LNCaP clone FGC (cell line): ENCODE measurements around the gene UNC93A.

Experiments
- DNase-seq: peaks from one replicate; pipeline ENCODE4 v3.0.0-alpha.2; 2011; ENCODE audit warnings: low read depth
- H3K4me3 ChIP-seq: 2 replicates; pipeline ENCODE4 v1.5.1; 2011; ENCODE audit warnings: mild to moderate bottlenecking, low read depth, low read length, control low read depth
- TF ChIP-seq, protein P1 (sequence below): IDR thresholded peaks from 2 replicates; pipeline ENCODE4 v1.5.1; 2012; ENCODE audit warnings: mild to moderate bottlenecking; ENCODE audit not compliant: control insufficient read depth, insufficient read depth; ENCODE audit errors: extremely low read depth

The UNC93A gene

DNA sequence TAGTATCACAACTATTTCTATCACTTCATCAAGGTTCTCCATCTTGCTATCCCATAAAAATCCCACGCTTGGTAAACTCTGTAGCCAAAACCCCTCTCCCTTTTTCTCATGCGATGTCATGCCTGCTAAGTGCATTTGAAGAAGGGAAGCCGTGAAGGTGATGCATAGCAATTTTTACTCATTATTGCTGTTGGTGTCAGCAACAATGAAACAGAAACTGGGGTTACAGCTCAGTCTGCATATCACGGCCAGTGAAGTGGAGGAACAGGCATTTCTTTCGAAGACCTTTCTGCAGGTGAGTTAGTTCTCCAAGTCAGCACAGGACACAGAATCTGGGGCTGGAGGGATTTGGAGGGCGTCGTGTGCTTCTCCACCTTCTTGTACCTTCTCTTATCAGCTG lies 5.8 kb downstream of the UNC93A start:
- DNase-seq: no peak
- no peak overlapping the region for H3K4me3 ChIP-seq
- TF ChIP-seq, protein P1, sequence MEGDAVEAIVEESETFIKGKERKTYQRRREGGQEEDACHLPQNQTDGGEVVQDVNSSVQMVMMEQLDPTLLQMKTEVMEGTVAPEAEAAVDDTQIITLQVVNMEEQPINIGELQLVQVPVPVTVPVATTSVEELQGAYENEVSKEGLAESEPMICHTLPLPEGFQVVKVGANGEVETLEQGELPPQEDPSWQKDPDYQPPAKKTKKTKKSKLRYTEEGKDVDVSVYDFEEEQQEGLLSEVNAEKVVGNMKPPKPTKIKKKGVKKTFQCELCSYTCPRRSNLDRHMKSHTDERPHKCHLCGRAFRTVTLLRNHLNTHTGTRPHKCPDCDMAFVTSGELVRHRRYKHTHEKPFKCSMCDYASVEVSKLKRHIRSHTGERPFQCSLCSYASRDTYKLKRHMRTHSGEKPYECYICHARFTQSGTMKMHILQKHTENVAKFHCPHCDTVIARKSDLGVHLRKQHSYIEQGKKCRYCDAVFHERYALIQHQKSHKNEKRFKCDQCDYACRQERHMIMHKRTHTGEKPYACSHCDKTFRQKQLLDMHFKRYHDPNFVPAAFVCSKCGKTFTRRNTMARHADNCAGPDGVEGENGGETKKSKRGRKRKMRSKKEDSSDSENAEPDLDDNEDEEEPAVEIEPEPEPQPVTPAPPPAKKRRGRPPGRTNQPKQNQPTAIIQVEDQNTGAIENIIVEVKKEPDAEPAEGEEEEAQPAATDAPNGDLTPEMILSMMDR: no peak

DNA sequence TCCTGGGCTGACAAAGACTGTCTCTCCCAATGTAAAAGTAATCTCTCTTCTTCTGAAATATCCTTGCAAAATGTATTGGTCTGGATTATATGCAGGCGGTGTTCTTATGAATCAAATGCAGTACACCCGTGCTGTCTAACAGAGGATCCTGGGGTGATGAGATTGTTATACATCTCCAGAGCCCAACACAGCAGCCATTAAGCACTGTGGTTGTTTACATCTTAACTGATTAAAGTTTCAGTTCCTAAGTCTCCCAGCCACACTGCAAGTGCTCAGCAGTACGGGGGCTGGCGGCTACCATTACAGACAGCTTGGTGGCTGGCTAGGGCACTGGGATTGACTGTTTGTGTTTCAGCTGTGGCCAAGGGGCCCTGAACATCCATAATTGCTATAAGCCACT lies 7.0 kb downstream of the UNC93A start:
- DNase-seq: no peak
- no peak overlapping the region for H3K4me3 ChIP-seq
- TF ChIP-seq, protein P1: no peak

DNA sequence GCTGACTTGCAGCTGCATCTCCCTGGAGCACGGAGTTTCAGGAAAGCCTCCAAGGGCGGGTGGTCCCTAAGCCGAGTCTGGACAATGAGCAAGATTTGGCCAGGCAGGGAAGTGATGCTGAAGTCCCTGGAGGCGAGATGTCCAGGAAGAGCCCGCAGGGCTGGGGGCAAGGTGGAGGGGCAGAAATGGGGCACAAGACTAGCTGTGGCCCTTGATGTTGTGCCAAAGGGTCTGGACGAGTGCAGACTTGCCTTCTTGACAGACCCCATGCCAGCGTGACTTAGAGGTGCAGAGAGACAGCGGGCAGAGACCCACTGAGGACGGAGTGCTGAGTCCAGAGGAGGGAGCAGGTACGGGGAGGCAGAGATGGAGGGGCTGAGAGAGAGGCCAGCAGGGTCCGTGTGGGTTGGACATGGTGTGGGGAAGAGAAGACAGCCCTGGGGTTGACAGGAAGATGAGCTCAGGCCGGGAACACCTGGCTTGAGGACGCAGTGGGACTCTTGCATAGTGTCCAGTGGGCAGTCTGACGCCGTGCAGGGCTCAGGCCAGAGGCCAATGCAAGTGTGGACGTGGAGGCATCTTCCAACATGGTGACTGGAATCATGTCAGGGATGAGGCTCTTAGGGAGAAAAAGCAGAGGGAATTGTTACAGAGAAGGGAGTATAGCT lies 8.7 kb downstream of the UNC93A start:
- TF ChIP-seq, protein P1: no peak
- no peak for DNase-seq
- H3K4me3 ChIP-seq: no peak overlapping the region

DNA sequence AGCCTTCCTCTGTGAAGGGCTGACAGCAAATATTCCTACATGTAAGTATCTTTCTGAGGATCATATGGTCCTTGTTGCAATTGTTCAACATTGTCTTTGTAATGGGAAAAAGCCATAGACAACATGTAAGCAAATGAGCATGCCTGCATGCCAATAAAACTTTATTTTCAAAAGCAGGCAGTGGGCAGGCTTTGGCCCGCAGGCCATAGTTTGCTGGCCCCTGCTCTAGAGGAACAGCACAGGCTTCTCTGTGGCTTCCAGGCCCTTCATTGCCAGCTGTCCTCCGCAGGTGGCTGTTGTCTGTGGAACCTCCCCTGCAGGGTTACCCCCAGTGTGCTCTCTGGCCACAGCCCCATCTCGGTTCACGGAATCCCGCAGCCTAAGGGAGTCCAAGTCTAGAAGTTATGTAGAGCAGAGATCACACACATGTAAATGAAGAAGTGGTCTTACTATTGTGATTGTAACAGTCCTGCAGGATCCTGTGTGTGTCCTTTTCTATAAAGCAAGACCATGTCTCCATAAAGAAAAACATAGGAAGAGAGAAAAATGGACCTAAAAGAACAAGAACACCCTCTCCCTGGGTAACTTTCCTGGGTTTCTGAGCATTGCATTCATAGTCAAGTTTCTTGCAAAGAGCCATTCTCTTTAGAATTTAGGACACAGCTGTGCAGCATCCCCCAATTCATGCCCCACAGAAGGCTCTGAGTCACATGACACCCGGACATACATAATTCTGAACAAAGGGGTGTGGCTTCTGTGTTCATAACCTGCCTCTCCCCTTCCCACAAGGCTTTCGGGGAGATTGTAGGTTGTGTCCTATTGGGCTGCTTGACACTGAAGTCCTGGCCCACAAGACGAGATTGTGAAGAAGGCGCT lies 10.0 kb downstream of the UNC93A start:
- TF ChIP-seq, protein P1: no peak
- H3K4me3 ChIP-seq: no peak overlapping the region
- DNase-seq: no peak

DNA sequence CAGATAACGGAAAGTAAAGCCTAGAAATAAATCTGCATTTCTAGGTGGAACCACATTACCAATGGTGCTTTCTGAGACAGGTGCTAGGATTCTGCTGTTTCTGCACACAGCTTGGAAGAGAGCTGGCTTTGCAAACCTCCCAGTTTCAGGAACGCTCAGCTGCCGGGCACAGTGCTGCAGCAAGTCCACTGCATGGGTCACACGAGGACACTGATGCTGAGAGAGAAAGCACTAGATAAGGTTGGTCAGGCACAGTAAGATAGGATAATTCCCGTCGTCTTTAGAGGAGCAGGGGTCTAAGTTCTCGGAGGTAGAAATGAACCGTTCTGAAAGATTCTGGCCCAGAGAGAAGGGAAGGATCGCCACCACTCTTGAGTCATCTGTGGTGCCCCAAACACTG lies 11.0 kb downstream of the UNC93A start:
- no peak for DNase-seq
- TF ChIP-seq, protein P1: no peak
- H3K4me3 ChIP-seq: no peak overlapping the region

DNA sequence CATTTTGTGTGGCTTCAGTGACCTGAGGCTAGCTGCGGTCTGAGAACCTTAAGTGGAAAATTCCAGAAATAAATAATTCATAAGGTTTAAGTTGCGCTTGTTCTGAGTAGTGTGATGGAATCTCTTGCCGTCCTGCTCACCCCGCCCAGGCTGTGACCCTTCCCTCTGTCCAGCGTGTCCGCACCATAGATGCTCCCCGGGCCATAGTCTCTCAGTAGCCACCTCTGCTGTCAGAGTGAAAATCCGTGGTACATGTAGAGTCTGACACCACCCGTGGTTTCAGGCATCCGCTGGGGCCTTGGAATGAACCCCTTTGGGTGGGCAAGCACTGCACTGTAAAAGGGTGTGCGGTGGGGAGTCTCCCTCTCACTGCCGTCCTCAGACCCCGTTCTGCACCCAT lies 11.7 kb downstream of the UNC93A start:
- TF ChIP-seq, protein P1: no peak
- no peak for DNase-seq
- no peak overlapping the region for H3K4me3 ChIP-seq
